ENCODE data around the gene KHDRBS1. TPM values are rescaled to one million over a fixed set of nuclear protein-coding genes. Genes with fewer than 3 reads are reported as not detected.
A peak's percentile ranks its signal among the peaks of the same experiment; 100 is the strongest.

The KHDRBS1 gene
- total and polyA plus RNA-seq, 2 of the 13 experiments (the other 11 are each of a cell fraction or from before 2014, with no cell fraction given), result 25.1 to 39.0 TPM

DNA sequence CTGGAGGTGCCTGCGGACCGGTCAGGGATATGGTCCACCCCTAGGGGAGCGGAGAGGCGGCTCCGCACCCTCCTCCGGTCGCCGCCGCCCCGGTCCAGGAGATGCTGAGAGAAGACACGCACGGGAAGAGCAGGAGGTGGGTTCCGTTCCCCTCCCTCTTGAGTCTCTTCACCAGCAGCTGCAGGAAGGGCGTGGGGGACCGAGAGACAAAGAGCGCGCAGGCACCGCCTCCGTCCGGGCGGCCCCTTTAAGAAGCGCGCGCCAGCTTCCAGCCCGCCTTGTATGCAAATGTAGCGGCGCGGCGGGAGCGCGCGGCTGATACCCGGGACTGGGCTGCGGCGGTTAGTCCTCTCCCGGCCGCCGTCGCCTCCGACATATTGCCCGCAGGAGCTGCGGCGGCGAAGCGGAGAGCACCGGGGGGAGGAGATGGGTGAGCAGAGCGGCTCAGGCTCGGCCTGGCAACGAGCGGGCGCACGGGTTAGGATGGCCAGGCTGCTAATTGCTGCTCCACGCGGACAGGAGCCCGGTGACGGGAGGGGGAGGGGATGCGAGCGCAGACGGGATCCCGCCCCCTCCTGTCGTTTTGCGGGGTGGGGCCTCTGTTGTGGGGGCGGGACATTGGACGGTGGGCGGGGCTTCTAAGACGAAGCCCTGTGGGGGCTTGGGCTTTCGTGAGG lies 59.1 kb downstream of the KHDRBS1 start, which contains the start of gene TMEM39B (continued):
- TF ChIP-seq, protein P1, sequence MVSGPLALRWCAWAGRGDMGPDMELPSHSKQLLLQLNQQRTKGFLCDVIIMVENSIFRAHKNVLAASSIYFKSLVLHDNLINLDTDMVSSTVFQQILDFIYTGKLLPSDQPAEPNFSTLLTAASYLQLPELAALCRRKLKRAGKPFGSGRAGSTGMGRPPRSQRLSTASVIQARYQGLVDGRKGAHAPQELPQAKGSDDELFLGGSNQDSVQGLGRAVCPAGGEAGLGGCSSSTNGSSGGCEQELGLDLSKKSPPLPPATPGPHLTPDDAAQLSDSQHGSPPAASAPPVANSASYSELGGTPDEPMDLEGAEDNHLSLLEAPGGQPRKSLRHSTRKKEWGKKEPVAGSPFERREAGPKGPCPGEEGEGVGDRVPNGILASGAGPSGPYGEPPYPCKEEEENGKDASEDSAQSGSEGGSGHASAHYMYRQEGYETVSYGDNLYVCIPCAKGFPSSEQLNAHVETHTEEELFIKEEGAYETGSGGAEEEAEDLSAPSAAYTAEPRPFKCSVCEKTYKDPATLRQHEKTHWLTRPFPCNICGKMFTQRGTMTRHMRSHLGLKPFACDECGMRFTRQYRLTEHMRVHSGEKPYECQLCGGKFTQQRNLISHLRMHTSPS (CRISPR knock-in tag; IDR thresholded peaks at IDR 0.05; ENCODE audit: low read depth), result no peak; the same call in 1 of the 2 replicates
- no peak for TF ChIP-seq POLR2AphosphoS5 (IDR thresholded peaks at IDR 0.05; ENCODE audit: low read depth, low read length)
- TF ChIP-seq NPAS2 (CRISPR knock-in tag; IDR thresholded peaks at IDR 0.05; ENCODE audit: borderline replicate concordance), result no peak
- TF ChIP-seq HNRNPUL1 (IDR thresholded peaks at IDR 0.05; ENCODE audit: low read depth, low read length), result no peak
- no peak for TF ChIP-seq ZNF468 (CRISPR knock-in tag; IDR thresholded peaks at IDR 0.05)
- TF ChIP-seq NFATC3 (CRISPR knock-in tag; IDR thresholded peaks at IDR 0.05), result no peak; the same call in 1 of the 2 replicates
- peak; percentile 53; the same call in 1 of the 2 replicates for TF ChIP-seq HOXA5 (CRISPR knock-in tag; IDR thresholded peaks at IDR 0.05)
- peak; percentile 57; the same call in 1 of the 2 replicates for TF ChIP-seq HIVEP1 (CRISPR knock-in tag; IDR thresholded peaks at IDR 0.05)
- TF ChIP-seq ZNF367 (CRISPR knock-in tag; IDR thresholded peaks at IDR 0.05; ENCODE audit: borderline replicate concordance), result no peak
- TF ChIP-seq RXRA (CRISPR knock-in tag; IDR thresholded peaks at IDR 0.05), result 0 out of 2 replicates have a peak, but pooled peaks have one; percentile 38
- peak; percentile 69; the same call in 1 of the 2 replicates for TF ChIP-seq ZNF446 (CRISPR knock-in tag; IDR thresholded peaks at IDR 0.05)
- TF ChIP-seq ZNF225 (CRISPR knock-in tag; IDR thresholded peaks at IDR 0.05), result no peak
- no peak for TF ChIP-seq SYNCRIP (IDR thresholded peaks at IDR 0.05; ENCODE audit: insufficient read depth, low read depth, low read length)
- TF ChIP-seq ZFYVE20 (CRISPR knock-in tag; IDR thresholded peaks at IDR 0.05; ENCODE audit: borderline replicate concordance, low read depth), result no peak
- TF ChIP-seq EHMT2 (IDR thresholded peaks at IDR 0.05; ENCODE audit: borderline replicate concordance, low read depth, low read length), result no peak
- TF ChIP-seq, protein P2, sequence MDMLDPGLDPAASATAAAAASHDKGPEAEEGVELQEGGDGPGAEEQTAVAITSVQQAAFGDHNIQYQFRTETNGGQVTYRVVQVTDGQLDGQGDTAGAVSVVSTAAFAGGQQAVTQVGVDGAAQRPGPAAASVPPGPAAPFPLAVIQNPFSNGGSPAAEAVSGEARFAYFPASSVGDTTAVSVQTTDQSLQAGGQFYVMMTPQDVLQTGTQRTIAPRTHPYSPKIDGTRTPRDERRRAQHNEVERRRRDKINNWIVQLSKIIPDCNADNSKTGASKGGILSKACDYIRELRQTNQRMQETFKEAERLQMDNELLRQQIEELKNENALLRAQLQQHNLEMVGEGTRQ (IDR thresholded peaks at IDR 0.05; ENCODE audit: low read depth, low read length), result no peak
- TF ChIP-seq, protein P2 (CRISPR knock-in tag; IDR thresholded peaks at IDR 0.05; ENCODE audit: borderline replicate concordance), result no peak
- peak; percentile 76; the same call in 1 of the 2 replicates for TF ChIP-seq MXD4 (CRISPR knock-in tag; IDR thresholded peaks at IDR 0.05)
- TF ChIP-seq SOX6 (IDR thresholded peaks at IDR 0.05), result no peak
- peak; percentile 80 for TF ChIP-seq SOX6 (CRISPR knock-in tag; IDR thresholded peaks at IDR 0.05)
- TF ChIP-seq SIN3A (IDR thresholded peaks at IDR 0.05; ENCODE audit: borderline replicate concordance, low read depth, low read length), result peak; percentile 37; the same call in 1 of the 2 replicates
- peak; percentile 78 for TF ChIP-seq ZMYM4 (CRISPR knock-in tag; IDR thresholded peaks at IDR 0.05)
- TF ChIP-seq ZNF12 (CRISPR knock-in tag; IDR thresholded peaks at IDR 0.05), result 0 out of 2 replicates have a peak, but pooled peaks have one; percentile 34
- TF ChIP-seq ZNF563 (CRISPR knock-in tag; IDR thresholded peaks at IDR 0.05), result no peak
- TF ChIP-seq, protein P3, sequence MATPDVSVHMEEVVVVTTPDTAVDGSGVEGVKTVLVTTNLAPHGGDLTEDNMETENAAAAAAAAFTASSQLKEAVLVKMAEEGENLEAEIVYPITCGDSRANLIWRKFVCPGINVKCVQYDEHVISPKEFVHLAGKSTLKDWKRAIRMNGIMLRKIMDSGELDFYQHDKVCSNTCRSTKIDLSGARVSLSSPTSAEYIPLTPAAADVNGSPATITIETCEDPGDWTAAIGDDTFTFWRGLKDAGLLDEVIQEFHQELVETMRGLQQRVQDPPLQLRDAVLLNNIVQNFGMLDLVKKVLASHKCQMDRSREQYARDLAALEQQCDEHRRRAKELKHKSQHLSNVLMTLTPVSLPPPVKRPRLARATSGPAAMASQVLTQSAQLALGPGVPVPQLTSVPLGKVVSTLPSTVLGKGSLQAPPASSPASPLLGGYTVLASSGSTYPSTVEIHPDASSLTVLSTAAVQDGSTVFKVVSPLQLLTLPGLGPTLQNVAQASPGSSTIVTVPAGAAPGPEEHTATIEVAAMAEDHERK (CRISPR knock-in tag; IDR thresholded peaks at IDR 0.05; ENCODE audit: low read depth), result no peak
- TF ChIP-seq ZNF772 (CRISPR knock-in tag; IDR thresholded peaks at IDR 0.05), result peak; percentile 41; the same call in 1 of the 2 replicates
- TF ChIP-seq ZSCAN25 (CRISPR knock-in tag; IDR thresholded peaks at IDR 0.05), result peak; percentile 72
